ENCODE data around the gene CDH23. TPM values are rescaled to one million over a fixed set of nuclear protein-coding genes. Genes with fewer than 3 reads are reported as not detected.

CDH23 gene
- total RNA-seq, 1 donor from 2014 or later, result 10.3 TPM

GRCh38 chr10:71724539-71724938 is 327.8 kb downstream of the CDH23 start:
- intact Hi-C loops (cut with DNase I), result no loop called here
- TF ChIP-seq POLR2A (IDR thresholded peaks at IDR 0.05) (no peak), CTCF (IDR thresholded peaks at IDR 0.05) (no peak), POLR2AphosphoS5 (IDR thresholded peaks at IDR 0.05; ENCODE audit: insufficient read depth in 1 of 2, low read depth in 1 of 2) (no peak)

GRCh38 chr10:71725249-71725648 is 328.5 kb downstream of the CDH23 start:
- DNase-seq (ENCODE audit: extremely low spot score in 2 of 2), result no peak
- Histone ChIP-seq H3K4me3 (no peak overlapping the region), H3K27ac (peak overlapping the region; percentile 86), H3K36me3 (no peaks in the 10 kb centered on the region), H3K9me3 (no peaks in the 10 kb centered on the region), H3K4me1 (peaks cover 46% of the 10 kb centered on the region), H3K27me3 (no peaks in the 10 kb centered on the region)
- intact Hi-C loops (cut with DNase I), result no loop called here
- no peak for TF ChIP-seq POLR2A (IDR thresholded peaks at IDR 0.05)
- no peak for TF ChIP-seq POLR2AphosphoS5 (IDR thresholded peaks at IDR 0.05; ENCODE audit: insufficient read depth in 1 of 2, low read depth in 1 of 2)
- no peak for TF ChIP-seq CTCF (IDR thresholded peaks at IDR 0.05)

More at GRCh38 chr10:71724539-71724938, 327.8 kb downstream of the CDH23 start:
- no peaks in the 10 kb centered on the region for H3K9me3 ChIP-seq
- peaks cover 46% of the 10 kb centered on the region for H3K4me1 ChIP-seq
- H3K4me3 ChIP-seq, result no peak overlapping the region
- DNase-seq (ENCODE audit: extremely low spot score in 2 of 2), result no peak
- no peak overlapping the region for H3K27ac ChIP-seq
- H3K36me3 ChIP-seq, result no peaks in the 10 kb centered on the region
- H3K27me3 ChIP-seq, result no peaks in the 10 kb centered on the region

GRCh38 chr10:71725998-71726579 is 329.4 kb downstream of the CDH23 start:
- Histone ChIP-seq H3K9me3 (no peaks in the 10 kb centered on the region), H3K27ac (peak overlapping the region; percentile 86), H3K36me3 (no peaks in the 10 kb centered on the region), H3K4me3 (no peak overlapping the region), H3K27me3 (no peaks in the 10 kb centered on the region), H3K4me1 (peaks cover 46% of the 10 kb centered on the region)
- intact Hi-C loops (cut with DNase I), result no loop called here
- TF ChIP-seq POLR2AphosphoS5 (IDR thresholded peaks at IDR 0.05; ENCODE audit: insufficient read depth in 1 of 2, low read depth in 1 of 2), result no peak
- DNase-seq (ENCODE audit: extremely low spot score in 2 of 2), result no peak

- intact Hi-C loops (cut with DNase I), result no loop called here
- TF ChIP-seq CTCF (IDR thresholded peaks at IDR 0.05) (no peak), POLR2AphosphoS5 (IDR thresholded peaks at IDR 0.05; ENCODE audit: insufficient read depth in 1 of 2, low read depth in 1 of 2) (no peak), POLR2A (IDR thresholded peaks at IDR 0.05) (no peak)
- H3K27ac ChIP-seq, result peak overlapping the region; percentile 86
- H3K27me3 ChIP-seq, result no peaks in the 10 kb centered on the region
- H3K4me3 ChIP-seq, result no peak overlapping the region
- H3K9me3 ChIP-seq, result no peaks in the 10 kb centered on the region
- no peak for DNase-seq (ENCODE audit: extremely low spot score in 2 of 2)
- H3K36me3 ChIP-seq, result no peaks in the 10 kb centered on the region
- H3K4me1 ChIP-seq, result peaks cover 46% of the 10 kb centered on the region
These were observed 329.9 kb downstream of the CDH23 start for GRCh38 chr10:71726580-71727104.

GRCh38 chr10:71727105-71727737 is 330.5 kb downstream of the CDH23 start:
- Histone ChIP-seq H3K27ac (peak overlapping the region; percentile 86), H3K36me3 (no peaks in the 10 kb centered on the region), H3K27me3 (no peaks in the 10 kb centered on the region), H3K9me3 (no peaks in the 10 kb centered on the region), H3K4me1 (peaks cover 46% of the 10 kb centered on the region), H3K4me3 (peak overlapping the region in 1 of 2 donors; percentile 11)
- intact Hi-C loops (cut with DNase I), result no loop called here
- DNase-seq (ENCODE audit: extremely low spot score in 2 of 2), result no peak
- TF ChIP-seq POLR2AphosphoS5 (IDR thresholded peaks at IDR 0.05; ENCODE audit: insufficient read depth in 1 of 2, low read depth in 1 of 2) (no peak), POLR2A (IDR thresholded peaks at IDR 0.05) (no peak), CTCF (IDR thresholded peaks at IDR 0.05) (no peak)

Data from vagina (tissue), 2 donors.